Right cardiac atrium (tissue), 5 donors: ENCODE data around the gene PPP2R1A. TPM values are rescaled to one million over a fixed set of nuclear protein-coding genes. Genes with fewer than 3 reads are reported as not detected.
"Not testable (repeated sequence)": the region's sequence is repeated elsewhere in the genome, so short reads cannot be mapped to it uniquely, and the experiment has no call there.

ENCODE experiments used
- ATAC-seq, 2 donors: fragments of 200-7000 bp; cut with Tn5 transposase; one replicate each; pipeline versions ENCODE4 v1.8.0 to v1.9.1; 2020; ENCODE audit warnings: moderate library complexity in 2 of 2, mild to moderate bottlenecking in 1 of 2
- DNase-seq, 3 donors: peaks; one replicate each; pipeline ENCODE4 v3.0.0-alpha.2; 2020
- H3K27ac ChIP-seq: one replicate; pipeline ENCODE4 v1.5.1; 2013; ENCODE audit warnings: mild to moderate bottlenecking, low read length, control low read depth, moderate library complexity
- H3K27me3 ChIP-seq: one replicate; pipeline ENCODE4 v1.6.1; 2013; ENCODE audit not compliant: control insufficient read depth, insufficient read depth
- H3K4me1 ChIP-seq: one replicate; pipeline ENCODE4 v1.6.1; 2013; ENCODE audit warnings: low read length; ENCODE audit not compliant: control insufficient read depth, insufficient read depth
- H3K4me3 ChIP-seq: one replicate; pipeline ENCODE4 v1.5.1; 2013; ENCODE audit warnings: low read length, control low read depth
- H3K9me3 ChIP-seq: one replicate; pipeline ENCODE4 v1.6.1; 2013; ENCODE audit warnings: low read length; ENCODE audit not compliant: control insufficient read depth
- WGBS: extraction: QIAGEN DNeasy Blood & Tissue Kit; methylation state at CpG from one replicate; pipeline ENCODE4 v1.1.7; 2013; 5-methylcytosine and 5-hydroxymethylcytosine counted together
- intact Hi-C, 4 donors: fragments of 100-400 bp; cut with DNase I; formaldehyde crosslinking; loops; one replicate each; pipeline versions ENCODE4 v1.11.0 to v1.14.0; 2022 to 2023
- polyA plus RNA-seq: library from polyadenylated mRNA; stranded (reverse); fragments of 200-250 nt; gene quantifications from one replicate; pipeline ENCODE4 v1.2.3, GENCODE V29; 2013
- total RNA-seq, 4 donors: library from RNA; stranded (reverse); fragmentation: NEBNext Ultra II Directional; extraction: Animal tissue kit (Norgen Biotek cat#: 25700); gene quantifications; one replicate each; pipeline ENCODE4 v1.2.1, GENCODE V29; 2021
- donor health status: healthy with polysubstance abuse.
- donor health status: DM: no; HTN: yes; CAD: no.
- donor health status: DM: no; HTN: no; CAD: no.
- donor health status: DM: no; HTN: yes; CAD: no; lungs with severe emphysema.
- donor health status: DM: yes; HTN: yes; CAD: no.

The PPP2R1A gene
- total and polyA plus RNA-seq, 5 donors = 235 to 446 (median 408) TPM

- Histone ChIP-seq H3K27me3 (no peaks in the 10 kb centered on the region), H3K9me3 (no peaks in the 10 kb centered on the region), H3K27ac (no peak overlapping the region), H3K4me1 (no peaks in the 10 kb centered on the region), H3K4me3 (no peak overlapping the region)
- peak; percentile 51 to 78 (median 63) for DNase-seq
- WGBS = 12% methylated on average over 6 of the region's 6 CpGs
- peak; percentile 69 to 74 for ATAC-seq
- intact Hi-C loops = loop anchor here in 1 of 4 donors (5.0 kb wide), 1 partner anchor 499 kb away; no protein-coding TSS in a partner anchor
Observed at GRCh38 chr19:52248241-52248640, 58.4 kb downstream of the PPP2R1A start.

- ATAC-seq = no peak
- H3K4me3 ChIP-seq = no peak overlapping the region
- intact Hi-C loops = no loop called here
- H3K4me1 ChIP-seq = no peaks in the 10 kb centered on the region
- DNase-seq = no peak
- H3K27me3 ChIP-seq = no peaks in the 10 kb centered on the region
- H3K9me3 ChIP-seq = no peaks in the 10 kb centered on the region
- WGBS = 96% methylated on average over 5 of the region's 5 CpGs
- no peak overlapping the region for H3K27ac ChIP-seq
Observed at GRCh38 chr19:52258426-52258825, 68.6 kb downstream of the PPP2R1A start.

GRCh38 chr19:52265556-52265955 lies 75.7 kb downstream of the PPP2R1A start:
- intact Hi-C loops, H3K4me3 ChIP-seq, DNase-seq, H3K4me1 ChIP-seq, H3K27ac ChIP-seq, H3K27me3 ChIP-seq, ATAC-seq, H3K9me3 ChIP-seq: not testable (repeated sequence)
- 93% methylated on average over 6 of the region's 6 CpGs for WGBS

GRCh38 chr19:52269338-52270261 lies 79.7 kb downstream of the PPP2R1A start, which contains the start of gene ZNF766:
ZNF766 (plus strand) TSS chr19:52269587; CDS start chr19:52269614, 27 bp downstream.
- Histone ChIP-seq H3K27me3 (no peaks in the 10 kb centered on the region), H3K27ac (peak within 1 kb of the TSS; percentile 93), H3K4me3 (peak within 1 kb of the TSS; percentile 80), H3K9me3 (no peaks in the 10 kb centered on the region), H3K4me1 (peaks cover 2% of the 10 kb centered on the region)
- WGBS = under 1% methylated on average over 70 of the region's 70 CpGs
- DNase-seq (peak; percentile 98 to 99 (median 99)), ATAC-seq (peak; percentile 100)
- intact Hi-C loops = no loop called here

GRCh38 chr19:52270266-52270885 lies 80.5 kb downstream of the PPP2R1A start:
- Histone ChIP-seq H3K27ac (peak overlapping the region; percentile 93), H3K4me1 (peaks cover 2% of the 10 kb centered on the region), H3K9me3 (no peaks in the 10 kb centered on the region), H3K27me3 (no peaks in the 10 kb centered on the region), H3K4me3 (peak overlapping the region; percentile 80)
- ATAC-seq (peak in 1 of 2 donors; percentile 17), DNase-seq (no peak)
- intact Hi-C loops = no loop called here
- 13% methylated on average over 11 of the region's 11 CpGs for WGBS

- DNase-seq (no peak), ATAC-seq (no peak)
- H3K4me3 ChIP-seq = no peak overlapping the region
- no peak overlapping the region for H3K27ac ChIP-seq
- no peaks in the 10 kb centered on the region for H3K27me3 ChIP-seq
- H3K9me3 ChIP-seq = no peaks in the 10 kb centered on the region
- intact Hi-C loops = no loop called here
- peaks cover 2% of the 10 kb centered on the region for H3K4me1 ChIP-seq
- 94% methylated on average over 2 of the region's 2 CpGs for WGBS
Observed at GRCh38 chr19:52273301-52273700, 83.4 kb downstream of the PPP2R1A start.

- intact Hi-C loops = no loop called here
- 88% methylated on average over 5 of the region's 5 CpGs for WGBS
- no peak overlapping the region for H3K27ac ChIP-seq
- DNase-seq (no peak), ATAC-seq (no peak)
- H3K27me3 ChIP-seq = no peaks in the 10 kb centered on the region
- H3K4me3 ChIP-seq = no peak overlapping the region
- no peaks in the 10 kb centered on the region for H3K9me3 ChIP-seq
- peaks cover 2% of the 10 kb centered on the region for H3K4me1 ChIP-seq
Observed at GRCh38 chr19:52274191-52274590, 84.3 kb downstream of the PPP2R1A start.

- 85% methylated on average over 5 of the region's 5 CpGs for WGBS
- H3K4me1 ChIP-seq = peaks cover 2% of the 10 kb centered on the region
- intact Hi-C loops = no loop called here
- no peaks in the 10 kb centered on the region for H3K27me3 ChIP-seq
- DNase-seq = no peak
- ATAC-seq = no peak
- no peaks in the 10 kb centered on the region for H3K9me3 ChIP-seq
- no peak overlapping the region for H3K4me3 ChIP-seq
- H3K27ac ChIP-seq = no peak overlapping the region
Observed at GRCh38 chr19:52275988-52276387, 86.1 kb downstream of the PPP2R1A start.

GRCh38 chr19:52277471-52277870 lies 87.6 kb downstream of the PPP2R1A start:
- ATAC-seq (no peak), DNase-seq (no peak)
- intact Hi-C loops = no loop called here
- H3K27me3 ChIP-seq = no peaks in the 10 kb centered on the region
- no peak overlapping the region for H3K27ac ChIP-seq
- 87% methylated on average over 6 of the region's 6 CpGs for WGBS
- no peaks in the 10 kb centered on the region for H3K9me3 ChIP-seq
- no peak overlapping the region for H3K4me3 ChIP-seq
- no peaks in the 10 kb centered on the region for H3K4me1 ChIP-seq
